C4-2B (cell line): ENCODE data around the gene NR2F1-AS1.

Experiments used
- CTCF ChIP-seq: fragments of 450-650 bp; conservative IDR thresholded peaks from 2 replicates; pipeline ENCODE4 v1.5.1; 2017; ENCODE audit warnings: mild to moderate bottlenecking
- ZFX ChIP-seq: fragments of 450-650 bp; IDR thresholded peaks from 2 replicates; pipeline ENCODE4 v1.6.1; 2017

GRCh38 chr5:93477816-93478215, 103.2 kb downstream of the NR2F1-AS1 start:
- no peak for TF ChIP-seq CTCF
- no peak for TF ChIP-seq ZFX
